GM20431 (cell line): Measurements from ENCODE around the gene AUTS2.

Source experiments
- in situ Hi-C: fragments of 300-500 bp; cut with MseI, MboI; formaldehyde crosslinking; loops from one replicate; pipeline ENCODE4 v1.15.0; 2020; ENCODE audit warnings: low sequenced_read_pairs; ENCODE audit not compliant: unreplicated experiment

Gene AUTS2

DNA sequence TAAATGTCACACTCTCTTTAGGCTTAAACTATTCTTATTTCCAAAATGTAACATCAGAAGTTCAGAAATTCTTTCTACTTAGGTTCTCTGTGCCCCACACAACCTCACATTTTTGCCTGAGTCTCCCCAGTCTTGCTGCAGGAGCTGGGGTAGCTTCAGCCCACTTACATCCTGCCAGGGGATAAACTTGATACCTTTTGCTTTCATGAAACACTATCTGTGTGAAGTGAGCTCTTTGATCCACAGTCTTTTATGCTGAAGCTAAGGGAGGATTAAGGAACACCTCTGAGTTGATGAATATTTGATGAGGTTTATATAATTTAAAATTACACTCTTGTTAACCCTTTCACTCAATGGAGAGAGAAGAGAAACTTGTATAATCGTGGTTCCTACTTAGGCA is 341.0 kb downstream of the AUTS2 start:
- in situ Hi-C loops: no loop called here

DNA sequence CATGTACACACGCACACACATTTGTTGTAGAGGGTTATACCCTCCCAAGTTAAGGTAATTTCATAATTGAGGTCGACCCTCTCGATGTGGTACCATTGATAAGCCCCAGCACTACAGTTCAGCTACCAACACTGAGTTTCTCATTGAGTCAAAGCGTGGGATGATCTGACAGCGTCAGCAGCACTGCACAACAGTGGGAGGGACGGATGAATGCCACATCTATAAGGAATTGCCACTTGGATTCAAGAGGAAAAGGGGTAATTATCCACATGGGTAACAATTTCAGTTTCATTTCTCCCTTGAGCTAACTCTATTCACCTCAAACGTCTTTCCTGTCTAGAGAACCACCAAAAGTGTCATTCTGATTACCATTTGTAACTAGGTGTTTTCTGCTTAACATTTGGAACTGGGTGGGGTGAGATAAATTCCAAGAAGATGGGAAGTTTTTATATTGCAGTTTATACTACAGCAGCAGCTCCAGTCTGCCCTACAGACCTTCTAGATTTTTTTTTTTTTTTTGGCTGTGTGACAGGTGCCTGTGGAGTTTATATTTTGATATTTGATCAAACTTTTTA is 342.9 kb downstream of the AUTS2 start:
- in situ Hi-C loops: no loop called here

DNA sequence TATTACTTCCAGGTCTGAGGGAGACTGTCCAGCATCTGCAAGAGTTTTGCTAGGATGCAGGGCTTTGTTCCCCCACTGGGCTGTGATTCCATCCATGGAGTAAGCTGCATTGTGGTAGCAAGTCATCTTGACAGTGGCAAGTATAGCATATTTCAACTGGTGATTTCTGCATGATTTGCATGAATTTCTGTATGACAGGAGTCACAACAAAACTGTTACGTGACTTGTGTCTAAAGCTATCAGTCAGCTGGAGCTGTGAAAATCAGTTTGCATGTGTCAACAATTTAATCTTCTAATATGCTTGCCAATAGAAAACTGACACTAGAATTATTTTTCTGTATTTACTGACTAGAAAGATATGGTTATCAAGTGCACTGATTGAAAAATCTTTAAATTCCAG is 344.3 kb downstream of the AUTS2 start:
- in situ Hi-C loops: no loop called here

DNA sequence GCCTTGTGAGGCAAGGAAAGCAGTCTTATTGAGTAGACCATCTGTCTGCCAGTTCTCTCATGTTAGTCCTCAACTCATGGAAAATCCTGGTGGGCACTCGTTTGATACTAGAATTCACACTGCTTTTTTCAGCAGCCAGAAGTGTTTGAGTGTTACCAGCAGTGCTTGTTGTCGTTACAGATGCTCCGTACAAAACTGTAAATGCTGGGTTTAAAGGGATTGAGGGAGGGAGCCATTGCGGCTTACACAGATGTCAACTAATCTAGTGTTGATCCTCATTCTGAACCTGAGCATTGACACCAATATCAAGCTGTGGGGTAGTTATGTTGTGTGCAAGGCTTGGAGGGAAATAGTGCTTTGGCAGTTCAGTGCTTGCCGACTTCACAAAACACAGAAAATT is 348.6 kb downstream of the AUTS2 start:
- in situ Hi-C loops: no loop called here

DNA sequence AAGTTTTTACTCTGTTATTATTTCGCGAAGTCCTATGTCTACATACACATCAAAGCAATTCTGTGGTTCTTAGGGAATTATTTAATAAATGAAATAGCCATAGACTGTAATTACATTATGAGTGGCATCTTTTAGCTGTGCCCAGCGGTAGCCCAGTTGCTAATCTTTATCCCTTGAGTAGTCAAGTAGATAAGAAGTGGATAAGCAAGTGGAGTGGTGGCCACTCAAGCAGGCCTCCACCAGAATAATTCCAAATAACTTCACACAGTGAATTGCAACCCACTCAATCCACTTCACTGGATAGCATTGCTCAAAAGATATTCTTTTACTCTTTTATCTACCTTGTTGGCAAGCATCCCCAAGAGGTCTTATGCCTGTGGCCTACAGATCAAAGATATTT is 349.7 kb downstream of the AUTS2 start:
- in situ Hi-C loops: no loop called here

DNA sequence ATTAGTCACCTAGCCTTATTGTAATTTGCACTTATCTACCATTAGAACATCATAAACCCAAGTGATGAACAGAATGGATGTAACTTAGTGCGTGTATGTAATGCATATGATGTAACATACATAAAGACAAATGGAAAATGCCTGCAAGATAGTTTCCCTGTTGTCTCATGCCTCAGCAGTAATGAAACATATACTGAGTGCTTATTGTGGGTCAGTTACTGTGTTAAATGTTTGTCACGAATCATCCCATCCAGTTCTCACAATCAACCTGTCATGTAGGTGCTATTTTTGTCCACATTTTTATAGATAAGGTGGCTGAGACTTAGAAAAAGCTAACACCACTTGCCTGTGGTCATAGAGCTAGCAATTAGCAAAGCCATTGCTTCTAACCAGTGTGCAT is 350.8 kb downstream of the AUTS2 start:
- in situ Hi-C loops: no loop called here

DNA sequence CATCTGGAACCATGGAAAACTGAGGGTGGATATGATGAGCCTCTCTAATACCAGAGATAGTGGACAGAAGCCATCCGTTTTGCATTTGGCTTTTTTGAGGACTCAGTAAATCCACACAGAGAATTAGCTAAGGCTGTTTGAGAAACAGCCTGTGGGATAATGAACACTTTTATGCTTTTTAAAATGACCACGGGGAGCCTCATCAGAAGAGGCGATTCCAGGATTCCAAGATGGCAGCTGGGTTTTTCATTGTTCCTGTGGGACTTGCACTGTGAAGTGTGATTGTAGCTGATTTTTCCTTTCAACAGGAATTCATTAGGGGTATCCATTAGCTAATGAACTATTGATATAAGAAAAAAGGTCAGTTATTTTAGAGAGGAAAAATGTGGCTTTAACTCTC is 353.2 kb downstream of the AUTS2 start:
- in situ Hi-C loops: no loop called here

DNA sequence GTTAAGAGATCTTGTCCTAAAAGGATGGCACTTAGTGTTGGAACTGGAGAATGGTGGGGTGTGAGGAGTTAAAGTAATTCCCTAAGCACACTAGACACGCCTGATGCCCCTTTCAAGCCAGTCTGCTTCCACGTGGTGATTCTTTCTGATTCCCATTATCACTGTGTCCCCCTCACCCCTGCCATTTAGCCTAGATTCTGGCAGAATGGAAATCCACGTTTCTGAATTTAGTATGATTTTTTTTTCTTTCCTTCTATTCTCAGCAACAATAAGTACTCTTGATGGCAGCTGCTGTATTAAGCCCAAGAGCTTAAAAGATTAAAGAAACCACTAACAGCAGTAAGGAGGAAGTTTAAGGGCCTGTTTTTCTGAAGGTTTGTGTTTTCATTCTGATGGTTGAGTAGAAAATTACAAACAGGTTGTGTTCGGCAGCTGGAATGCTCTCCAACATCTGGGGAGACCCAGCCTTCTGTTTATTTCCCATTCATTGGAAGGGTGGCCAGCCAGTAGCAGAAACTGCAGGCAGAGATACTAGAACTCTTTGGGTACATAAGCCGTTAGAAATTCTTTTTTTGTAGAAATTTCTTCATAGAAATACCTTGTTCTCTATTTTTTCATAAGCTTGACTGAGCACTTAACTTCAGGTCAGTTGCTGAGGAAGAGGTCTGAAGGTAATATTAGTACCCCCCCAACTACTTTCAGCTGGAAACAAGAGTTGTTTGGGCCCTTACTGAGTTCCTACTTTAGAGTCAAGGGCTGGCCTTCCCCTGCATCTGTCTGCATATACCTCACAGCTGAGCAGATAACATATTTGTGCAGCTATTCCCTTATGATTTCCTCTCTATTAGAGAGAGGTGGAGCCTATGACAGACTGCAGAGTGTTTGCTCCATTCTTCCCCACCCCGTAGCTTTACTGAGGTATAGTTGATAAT is 355.1 kb downstream of the AUTS2 start:
- in situ Hi-C loops: no loop called here

DNA sequence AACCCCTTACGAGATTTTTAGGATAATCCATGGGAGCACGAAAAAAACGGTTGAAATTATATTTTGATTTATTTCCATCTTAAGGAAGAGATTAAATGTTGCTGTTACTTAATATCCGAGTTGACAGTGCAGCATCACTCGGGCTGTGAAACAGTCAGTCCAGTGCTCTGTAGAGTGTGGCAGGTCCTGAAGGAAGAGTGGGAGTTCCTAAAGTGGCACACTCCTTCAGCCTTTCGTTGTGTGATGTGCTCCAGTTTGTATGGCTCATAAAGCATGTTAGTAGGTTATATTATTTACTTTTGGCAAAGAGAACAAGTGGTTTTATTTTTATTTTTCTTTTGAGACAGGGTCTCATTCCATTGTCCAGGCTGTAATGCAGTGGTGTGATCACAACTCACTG is 358.3 kb downstream of the AUTS2 start:
- in situ Hi-C loops: no loop called here

DNA sequence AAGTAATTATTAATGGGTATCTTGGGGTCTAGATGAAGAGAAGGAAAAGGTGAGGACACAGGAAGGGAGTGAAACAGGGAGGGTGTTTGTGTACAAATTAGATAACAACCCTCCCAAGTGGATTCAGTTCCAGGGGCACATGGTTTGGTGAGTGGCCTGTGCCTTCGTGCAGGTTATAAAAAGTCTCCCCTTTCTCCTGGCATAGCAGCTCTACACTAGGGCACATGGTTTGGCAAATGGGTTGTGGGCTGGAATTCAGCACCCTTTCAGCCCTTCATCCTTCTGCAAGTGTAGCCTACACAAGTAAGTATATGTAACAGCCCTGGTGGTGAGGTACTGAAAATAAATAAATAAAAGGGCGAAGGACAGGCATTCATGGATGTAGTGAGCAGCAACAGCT is 359.4 kb downstream of the AUTS2 start:
- in situ Hi-C loops: no loop called here

DNA sequence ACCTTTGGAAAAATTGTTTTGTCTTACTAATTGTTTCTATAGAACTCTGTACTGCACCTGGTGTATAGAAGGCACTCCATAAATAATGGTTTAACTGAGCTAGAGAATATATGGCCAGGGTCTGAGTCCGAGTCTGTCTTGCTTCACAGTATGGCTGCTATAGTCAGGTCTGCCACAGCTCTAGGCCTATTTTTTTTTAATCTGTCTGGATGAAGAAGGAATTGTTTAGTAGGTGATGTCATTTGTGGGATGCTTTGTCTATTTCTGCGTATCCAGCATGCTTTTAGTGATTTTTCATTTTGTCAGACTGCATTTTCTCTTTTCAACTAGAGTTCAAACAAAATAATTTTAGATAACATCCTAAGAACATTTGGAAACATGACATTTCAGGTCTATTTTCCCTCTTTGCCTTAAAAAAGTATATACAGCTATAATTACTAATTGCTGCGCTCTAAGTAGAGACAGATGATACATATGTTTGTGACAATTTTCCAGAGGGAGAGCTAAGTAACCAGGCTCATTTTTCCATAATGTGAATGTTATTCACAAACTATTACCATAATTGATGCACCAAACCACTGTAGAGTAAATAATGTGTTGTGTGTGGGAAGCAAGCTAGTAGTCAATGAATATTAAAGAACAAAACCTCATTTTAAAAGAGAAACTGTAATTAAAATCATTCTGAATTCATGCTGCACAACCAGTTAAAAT is 361.7 kb downstream of the AUTS2 start:
- in situ Hi-C loops: no loop called here

DNA sequence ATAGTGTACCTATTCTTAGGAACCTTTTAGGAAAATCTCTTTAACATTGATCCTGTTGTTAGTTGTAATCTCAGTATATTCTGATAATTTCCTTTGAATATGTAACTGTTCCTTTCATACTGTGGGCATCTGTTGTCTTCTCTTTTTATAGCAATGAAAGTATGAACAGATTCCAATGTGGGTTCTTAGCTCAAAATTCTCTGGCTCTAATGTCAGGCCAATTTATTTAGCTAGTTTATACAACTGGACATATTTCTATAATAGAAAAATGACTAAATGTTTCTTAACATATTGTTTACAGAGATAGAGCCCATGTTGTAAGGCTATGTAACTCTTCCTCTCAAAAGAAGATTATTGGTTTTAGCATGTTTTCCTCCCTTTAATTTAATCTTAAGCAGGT is 363.2 kb downstream of the AUTS2 start:
- in situ Hi-C loops: no loop called here

DNA sequence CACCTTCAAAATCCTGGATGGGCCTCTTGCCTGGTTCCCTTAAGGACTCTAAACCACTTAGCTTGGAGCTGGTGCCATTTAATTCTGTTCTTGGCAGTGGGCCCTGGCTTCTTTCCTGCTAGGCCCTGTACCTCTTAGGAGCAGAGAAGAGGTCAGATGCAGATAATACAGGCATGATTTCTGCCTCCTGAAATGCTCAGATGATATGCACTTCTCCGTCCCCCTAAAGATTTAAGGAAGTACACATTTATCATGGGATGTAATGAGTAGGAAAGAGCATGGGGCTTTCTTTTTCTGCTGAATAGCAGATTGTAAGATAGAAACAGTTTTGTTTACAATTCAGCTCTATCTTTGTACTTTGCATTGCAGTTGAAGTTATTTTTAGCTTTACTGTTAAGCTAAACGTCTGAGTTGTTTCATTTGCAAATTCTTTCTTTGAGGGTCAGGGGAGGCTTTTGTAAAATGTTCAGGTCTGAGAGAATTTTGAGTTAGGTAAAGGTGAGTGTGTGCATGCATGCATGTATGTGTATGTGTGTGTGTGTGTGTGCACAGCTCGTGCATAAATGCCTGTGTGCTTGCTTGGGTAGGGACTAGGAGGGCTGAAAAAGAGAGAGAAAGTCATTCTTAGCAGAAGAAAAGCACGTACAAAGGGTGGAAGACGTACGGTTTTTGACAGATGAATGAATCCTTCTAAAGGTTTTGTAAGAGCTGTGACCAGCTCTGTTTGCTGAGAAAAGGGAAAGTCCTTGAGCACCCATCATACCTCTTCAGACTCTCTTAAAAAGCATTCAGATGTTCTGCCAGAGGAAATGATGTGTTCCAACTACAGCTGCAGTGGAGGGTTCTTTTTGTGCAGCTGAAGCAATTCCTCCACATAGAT is 364.2 kb downstream of the AUTS2 start:
- in situ Hi-C loops: no loop called here

DNA sequence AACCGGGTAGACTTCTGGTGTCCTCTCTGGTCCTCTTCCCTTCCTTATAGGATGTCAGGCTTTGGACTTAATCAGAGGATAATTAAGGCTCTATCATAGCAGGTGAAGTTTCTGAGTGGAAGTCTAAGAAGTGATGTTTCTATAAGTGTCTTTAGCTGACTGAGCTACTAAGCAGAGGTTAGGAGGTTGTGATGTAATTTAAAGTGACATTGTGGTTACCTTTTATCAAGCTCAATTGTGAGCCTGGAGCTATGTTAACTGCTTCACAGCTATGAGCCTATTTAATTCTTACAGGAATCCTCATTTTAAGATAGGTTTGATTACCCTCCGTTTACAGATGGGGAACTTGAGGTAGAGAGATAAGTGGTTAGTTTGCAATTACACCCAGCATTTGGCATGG is 365.1 kb downstream of the AUTS2 start:
- in situ Hi-C loops: no loop called here

DNA sequence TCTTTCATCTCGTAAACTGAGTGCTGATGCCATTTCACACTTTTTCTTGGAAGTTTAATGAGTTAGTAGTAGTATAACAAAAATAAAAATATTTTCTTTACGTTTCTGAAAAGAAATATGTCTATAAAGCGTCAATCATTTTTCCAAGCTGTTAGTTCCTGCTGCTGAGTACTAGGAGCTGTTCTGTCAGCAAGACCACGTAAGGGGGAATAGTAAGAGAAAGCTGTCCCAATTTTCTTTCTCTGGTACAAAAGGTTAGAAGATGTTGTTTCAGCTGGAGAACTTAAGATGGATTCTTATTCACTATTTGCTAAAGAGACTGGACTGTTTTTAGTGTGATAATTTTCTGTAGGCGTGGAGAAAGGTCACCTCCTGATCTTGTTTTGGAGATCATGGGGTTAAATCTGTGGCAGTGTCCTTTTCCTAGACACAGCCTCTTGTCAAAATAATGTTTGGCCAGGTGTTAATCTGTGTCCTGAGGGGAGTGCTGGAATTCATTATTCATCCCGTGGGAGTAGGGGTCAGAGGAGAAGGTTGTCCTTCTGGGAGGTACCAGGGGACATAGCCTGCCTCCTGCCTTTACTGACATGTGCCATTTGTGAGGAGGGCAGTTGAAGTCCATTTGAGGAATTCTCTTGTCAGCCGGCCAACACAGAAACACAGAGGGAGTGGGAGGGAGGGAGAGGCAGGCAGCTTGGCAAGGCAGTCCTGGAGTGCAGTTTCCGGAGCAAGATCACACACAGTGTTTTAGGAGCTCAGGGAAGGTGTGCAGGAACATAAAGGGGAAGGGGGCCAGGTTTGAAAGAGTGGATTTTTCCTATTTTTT is 368.7 kb downstream of the AUTS2 start:
- in situ Hi-C loops: no loop called here

DNA sequence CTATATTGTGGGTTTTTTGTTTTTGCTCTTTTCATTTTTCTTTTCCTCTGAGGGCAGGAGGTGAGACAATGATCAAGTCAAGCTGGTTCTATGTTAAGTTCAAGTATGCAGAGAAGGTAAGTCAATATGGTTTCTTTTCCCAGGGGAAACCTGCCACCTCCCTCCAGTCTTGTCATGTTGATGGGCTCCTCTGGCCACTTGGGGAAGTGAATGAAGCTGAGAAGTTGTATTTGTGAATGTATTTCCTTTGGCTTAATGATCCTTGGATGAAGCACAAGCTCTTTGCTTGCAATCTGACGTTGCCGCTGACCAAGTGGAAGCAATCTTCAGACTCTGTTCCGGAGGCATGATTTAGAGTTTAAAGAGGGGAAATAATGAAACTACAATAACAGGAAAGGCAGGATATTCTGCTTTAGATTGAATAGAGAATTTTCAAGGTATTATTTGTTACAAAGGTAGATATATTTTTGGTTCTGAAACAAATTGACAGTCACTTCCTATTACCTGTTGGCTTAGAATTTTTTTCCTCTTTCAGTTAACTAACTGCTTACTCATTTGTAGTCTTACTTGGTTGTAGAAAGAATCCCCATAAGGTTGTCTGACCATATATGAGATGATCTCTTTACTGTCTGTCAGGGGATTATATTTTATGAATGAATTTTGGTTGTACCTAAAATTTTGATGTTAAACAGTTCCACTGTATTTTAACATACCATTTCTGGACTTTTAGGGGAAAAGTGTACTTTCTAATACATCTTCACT is 369.6 kb downstream of the AUTS2 start:
- in situ Hi-C loops: no loop called here

DNA sequence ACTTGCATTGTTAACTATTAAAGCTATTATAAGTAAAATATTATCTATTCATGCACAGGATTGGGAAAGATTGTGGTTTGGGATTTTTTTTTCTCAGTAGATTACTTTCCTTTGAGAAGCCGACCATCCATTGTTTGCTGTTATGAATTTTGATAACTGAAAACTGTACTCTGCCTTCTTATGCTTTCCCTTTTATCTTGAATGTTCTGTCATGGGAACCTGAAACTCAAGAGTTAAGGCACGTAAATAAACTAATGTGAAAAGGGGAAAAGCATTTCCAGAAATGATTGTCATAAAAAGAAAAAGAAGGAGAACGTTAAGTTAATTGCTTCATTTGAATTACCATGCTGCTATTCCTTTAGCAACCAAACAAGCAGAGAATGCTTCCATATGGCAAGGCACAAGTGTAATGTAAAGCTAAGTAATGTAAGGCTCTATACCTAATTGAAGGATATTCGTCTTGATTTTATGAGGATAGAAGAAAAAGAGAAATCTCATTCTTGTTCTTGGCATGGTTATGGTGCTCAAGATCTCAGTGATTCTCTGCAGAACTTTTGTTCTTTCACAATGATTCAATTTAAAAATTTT is 370.8 kb downstream of the AUTS2 start:
- in situ Hi-C loops: no loop called here

DNA sequence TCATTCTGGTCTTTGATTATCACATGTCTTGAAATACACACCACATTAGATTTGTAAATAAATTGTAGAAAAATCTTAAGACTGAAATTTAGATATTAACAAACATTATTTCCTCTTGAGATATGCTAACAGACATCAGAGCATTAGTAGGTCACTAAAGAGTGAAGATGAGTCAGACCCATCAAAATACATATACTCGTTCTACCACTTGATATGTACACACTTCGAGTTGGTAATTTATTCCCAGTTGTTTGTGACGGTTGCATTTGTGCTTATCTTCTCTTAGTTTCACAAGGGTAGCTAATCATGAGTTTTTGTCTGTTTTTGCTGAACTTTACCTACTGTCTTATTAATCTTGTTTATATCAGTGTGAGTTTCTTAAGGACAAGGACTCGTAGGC is 383.4 kb downstream of the AUTS2 start:
- in situ Hi-C loops: no loop called here
